B cell (primary cell): ENCODE data around the gene ABCA7. TPM values are rescaled to one million over a fixed set of nuclear protein-coding genes. Genes with fewer than 3 reads are reported as not detected.
A peak's percentile ranks its signal among the peaks of the same experiment; 100 is the strongest.

Experiments
- ATAC-seq: fragments of 200-7000 bp; cut with Tn5 transposase; one replicate; pipeline ENCODE4 v1.10.0; 2021; ENCODE audit warnings: low read depth, mild to moderate bottlenecking, moderate number of reproducible peaks, moderate library complexity
- CTCF ChIA-PET: fragments of 350-600 bp; sonication (Branson Sonifier 250); formaldehyde crosslinking; loops from one replicate; lab custom pipeline; 2021; ENCODE audit warnings: antibody characterized with exemption, inconsistent platforms; lab: Charles Lee
- POLR2A ChIA-PET: fragments of 350-600 bp; sonication (Branson Sonifier 250); formaldehyde crosslinking; loops from one replicate; lab custom pipeline; 2021; ENCODE audit warnings: antibody characterized with exemption; lab: Charles Lee
- DNase-seq: peaks from one replicate; pipeline ENCODE4 v3.0.0; 2013
- H2AFZ ChIP-seq: 2 replicates; pipeline ENCODE4 v1.6.1; 2012; ENCODE audit warnings: mild to moderate bottlenecking, low read depth, low read length; ENCODE audit not compliant: insufficient read depth, poor library complexity, severe bottlenecking
- H3K27ac ChIP-seq, 2 donors: 1 replicate in 1 of 2; 2 replicates in 1 of 2; pipeline ENCODE4 v1.5.1; 2012 to 2013; ENCODE audit warnings: low read length in 2 of 2, mild to moderate bottlenecking in 2 of 2, moderate library complexity in 1 of 2
- H3K27me3 ChIP-seq, 4 experiments: fragments of 200-600 bp in 1 of 4; sonication (generic) in 1 of 4; replicated peaks in 1 of 4; 1 replicate in 2 of 4; 2 replicates in 2 of 4; pipeline versions ENCODE4 v1.6.1 to v1.7.0; 2013 to 2016; ENCODE audit warnings: low read length in 3 of 4, mild to moderate bottlenecking in 2 of 4, mixed read lengths in 1 of 4, moderate library complexity in 1 of 4; ENCODE audit not compliant: insufficient read depth in 4 of 4, control insufficient read depth in 3 of 4; ENCODE audit errors: control extremely low read depth in 1 of 4
- H3K36me3 ChIP-seq, 2 experiments: replicated peaks in 1 of 2; 1 replicate in 1 of 2; 2 replicates in 1 of 2; pipeline versions ENCODE4 v1.6.1 to v1.7.1; 2013; ENCODE audit warnings: low read length in 1 of 2; ENCODE audit not compliant: insufficient read depth in 2 of 2, control insufficient read depth in 1 of 2; ENCODE audit errors: control extremely low read depth in 1 of 2, extremely low read depth in 1 of 2
- H3K4me1 ChIP-seq, 2 donors: fragments of 200-600 bp in 1 of 2; sonication (generic) in 1 of 2; 1 replicate in 1 of 2; 2 replicates in 1 of 2; pipeline versions ENCODE4 v1.5.1 to v1.6.1; 2013 to 2017; ENCODE audit warnings: low read length in 2 of 2; ENCODE audit not compliant: control insufficient read depth in 2 of 2, insufficient read depth in 2 of 2
- H3K4me2 ChIP-seq: replicated peaks from 2 replicates; pipeline ENCODE3; 2012; ENCODE audit warnings: mild to moderate bottlenecking, low read depth, low read length; ENCODE audit not compliant: poor library complexity, severe bottlenecking
- H3K4me3 ChIP-seq, 5 experiments: fragments of 200-600 bp in 1 of 5; sonication (generic) in 1 of 5; 1 replicate in 3 of 5; 2 replicates in 2 of 5; pipeline versions ENCODE4 v1.5.1 to v1.7.0; 2011 to 2016; ENCODE audit warnings: low read length in 4 of 5, mild to moderate bottlenecking in 4 of 5, low read depth in 2 of 5, control low read depth in 1 of 5, moderate library complexity in 1 of 5; ENCODE audit not compliant: insufficient read depth in 1 of 5; ENCODE audit errors: control extremely low read depth in 1 of 5, extremely low read depth in 1 of 5
- H3K79me2 ChIP-seq: fragments of 200-600 bp; sonication (generic); one replicate; pipeline ENCODE4 v1.6.0; 2016; ENCODE audit warnings: low read length; ENCODE audit not compliant: control insufficient read depth, insufficient read depth
- H3K9ac ChIP-seq: fragments of 200-600 bp; sonication (generic); 2 replicates; pipeline ENCODE4 v1.6.1; 2017; ENCODE audit warnings: mild to moderate bottlenecking, low read length, moderate library complexity
- H3K9me3 ChIP-seq, 3 donors: one replicate each; pipeline versions ENCODE4 v1.6.1 to v1.7.1; 2013; ENCODE audit warnings: low read length in 2 of 3; ENCODE audit not compliant: control insufficient read depth in 2 of 3, insufficient read depth in 1 of 3; ENCODE audit errors: control extremely low read depth in 1 of 3
- H4K20me1 ChIP-seq: 2 replicates; pipeline ENCODE4 v1.6.0; 2012; ENCODE audit warnings: mild to moderate bottlenecking, low read length; ENCODE audit not compliant: insufficient read depth, control insufficient read depth, poor library complexity, severe bottlenecking
- H3K27ac Mint-ChIP-seq: one replicate; pipeline ENCODE4 v1.8.0; 2021; ENCODE audit warnings: mixed read lengths
- H3K27me3 Mint-ChIP-seq: one replicate; pipeline ENCODE4 v1.8.0; 2021; ENCODE audit warnings: mixed read lengths
- H3K4me1 Mint-ChIP-seq: one replicate; pipeline ENCODE4 v1.8.0; 2021; ENCODE audit warnings: mixed read lengths
- H3K4me3 Mint-ChIP-seq: one replicate; pipeline ENCODE4 v1.8.0; 2021; ENCODE audit warnings: mixed read lengths
- H3K9me3 Mint-ChIP-seq: one replicate; pipeline ENCODE4 v1.8.0; 2022; ENCODE audit warnings: mixed read lengths; ENCODE audit not compliant: insufficient read depth
- CTCF ChIP-seq: fragments of 200-600 bp; IDR thresholded peaks from one replicate; pipeline ENCODE4 v1.8.0; 2022; ENCODE audit warnings: antibody characterized with exemption, mild to moderate bottlenecking
- EZH2 ChIP-seq: IDR thresholded peaks from 2 replicates; pipeline ENCODE4 v1.6.1; 2012; ENCODE audit warnings: borderline replicate concordance, low read depth, mild to moderate bottlenecking, moderate library complexity, low read length; ENCODE audit not compliant: insufficient read depth, poor library complexity, severe bottlenecking
- WGBS: methylation state at CpG from one replicate; pipeline ENCODE4 v1.1.5; 2013; ENCODE audit warnings: missing lambda C conversion rate; ENCODE audit not compliant: insufficient coverage; 5-methylcytosine and 5-hydroxymethylcytosine counted together
- intact Hi-C: fragments of 100-400 bp; cut with micrococcal nuclease; formaldehyde crosslinking; loops from one replicate; pipeline ENCODE4 v1.10.0; 2022
- polyA plus RNA-seq: library from polyadenylated mRNA; depleted of rRNA; stranded (reverse); fragments of >200 nt; gene quantifications from 2 replicates; pipeline ENCODE4 v1.2.3, GENCODE V29; 2012
- total RNA-seq, 2 donors: library from RNA; stranded (reverse); fragments of 120-200 nt in 1 of 2; gene quantifications; 1 replicate in 1 of 2; 2 replicates in 1 of 2; pipeline versions ENCODE4 v1.2.3 to v1.2.4, GENCODE V29; 2013 to 2022

ABCA7 gene
- total and polyA plus RNA-seq, 2 donors (not counting 1 experiment from before 2014, with no cell fraction given) = 192 to 281 TPM

GRCh38 chr19:1019980-1020867, 19.7 kb upstream of the ABCA7 start:
- WGBS = 1% methylated on average over 60 of the region's 60 CpGs
- H3K4me3 Mint-ChIP-seq = peak overlapping the region; percentile 89
- POLR2A ChIA-PET = interaction anchor here (0.5 to 1.4 kb wide), 7 partner anchors 20 to 492 kb away, joined by 3 to 6 read pairs (median 3); partner anchors contain the start of genes ABCA7 and ARHGAP45

More at GRCh38 chr19:1019980-1020867, 19.7 kb upstream of the ABCA7 start:
- intact Hi-C loops = loop anchor here (2.0 to 10.0 kb wide), 2 partner anchors 75 to 225 kb away; partner anchors contain the start of genes ATP5F1D, MIDN and POLR2E
- Histone ChIP-seq H3K9me3 (no peaks in the 10 kb centered on the region), H3K4me2 (peak overlapping the region; percentile 99), H3K4me3 (peak overlapping the region; percentile 34 to 94 (median 87)), H3K9ac (peak overlapping the region; percentile 95), H3K79me2 (peaks cover 58% of the 10 kb centered on the region), H4K20me1 (peaks cover 54% of the 10 kb centered on the region), H3K27me3 (no peaks in the 10 kb centered on the region), H2AFZ (peak overlapping the region; percentile 56), H3K27ac (peak overlapping the region; percentile 55 to 99), H3K4me1 (peaks cover 41 to 65% of the 10 kb centered on the region in 2 donors), H3K36me3 (peaks cover 0 to 8% of the 10 kb centered on the region in 2 experiments)
- Mint-ChIP-seq H3K27ac (peak overlapping the region; percentile 87), H3K4me1 (peaks cover 46% of the 10 kb centered on the region), H3K27me3 (no peaks in the 10 kb centered on the region), H3K9me3 (no peaks in the 10 kb centered on the region)
- no peak for TF ChIP-seq EZH2
- TF ChIP-seq CTCF = no peak
- ATAC-seq (no peak), DNase-seq (peak; percentile 47)
- CTCF ChIA-PET = interaction anchor here (1.4 to 1.8 kb wide), 2 partner anchors 15 to 17 kb away, joined by 3 to 4 read pairs; no protein-coding TSS in a partner anchor
